ENCODE measurements around the gene DYSF. TPM values are rescaled to one million over a fixed set of nuclear protein-coding genes. Genes with fewer than 3 reads are reported as not detected.

Gene DYSF
- total RNA-seq, 3 donors from 2014 or later: 2.0 to 19.4 (median 6.8) TPM

DNA sequence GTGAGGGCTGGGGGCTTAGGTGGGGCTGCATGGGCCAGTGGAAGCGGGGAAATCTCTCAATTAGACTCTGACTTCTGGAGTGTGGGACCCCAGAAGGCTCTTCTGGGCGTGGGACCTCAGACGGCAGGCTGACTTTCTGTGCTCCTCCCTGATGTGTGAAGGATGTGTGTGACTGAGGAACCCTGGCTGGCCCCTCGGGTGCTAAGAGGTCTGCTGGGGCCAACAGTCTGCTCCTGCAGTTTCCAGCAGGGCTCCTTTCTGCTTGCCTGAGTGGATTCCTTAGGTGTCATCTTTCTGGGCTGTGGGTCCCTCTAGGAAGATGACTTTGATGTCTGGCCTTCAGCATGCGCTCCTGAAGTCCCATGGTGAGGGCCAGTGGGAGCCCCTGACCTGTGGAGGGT is 167.5 kb downstream of the DYSF start:
- Histone ChIP-seq H3K4me3 (no peak overlapping the region), H3K36me3 (ENCODE audit: low read depth) (no peaks in the 10 kb centered on the region), H3K4me1 (ENCODE audit: low read depth) (no peaks in the 10 kb centered on the region), H3K9me3 (no peaks in the 10 kb centered on the region)
- intact Hi-C loops (cut with DNase I, micrococcal nuclease): no loop called here
- TF ChIP-seq CTCF (IDR thresholded peaks at IDR 0.05): no peak
- DNase-seq (no peak), ATAC-seq (no peak)

- no peak for DNase-seq
- TF ChIP-seq CTCF (IDR thresholded peaks at IDR 0.05): no peak
- Histone ChIP-seq H3K4me1 (ENCODE audit: low read depth) (no peaks in the 10 kb centered on the region), H3K9me3 (no peaks in the 10 kb centered on the region), H3K36me3 (ENCODE audit: low read depth) (no peaks in the 10 kb centered on the region), H3K4me3 (no peak overlapping the region)
- intact Hi-C loops (cut with DNase I, micrococcal nuclease): no loop called here
- ATAC-seq: no peak
Observed at GRCh38 chr2:71629273-71629672, 175.9 kb downstream of the DYSF start.

- no peaks in the 10 kb centered on the region for H3K9me3 ChIP-seq
- DNase-seq: no peak
- H3K36me3 ChIP-seq (ENCODE audit: low read depth): no peaks in the 10 kb centered on the region
- intact Hi-C loops (cut with DNase I, micrococcal nuclease): no loop called here
- no peak for TF ChIP-seq CTCF (IDR thresholded peaks at IDR 0.05)
- no peak overlapping the region for H3K4me3 ChIP-seq
- no peaks in the 10 kb centered on the region for H3K4me1 ChIP-seq (ENCODE audit: low read depth)
- ATAC-seq: no peak
Observed at GRCh38 chr2:71629771-71630453, 176.6 kb downstream of the DYSF start.

DNA sequence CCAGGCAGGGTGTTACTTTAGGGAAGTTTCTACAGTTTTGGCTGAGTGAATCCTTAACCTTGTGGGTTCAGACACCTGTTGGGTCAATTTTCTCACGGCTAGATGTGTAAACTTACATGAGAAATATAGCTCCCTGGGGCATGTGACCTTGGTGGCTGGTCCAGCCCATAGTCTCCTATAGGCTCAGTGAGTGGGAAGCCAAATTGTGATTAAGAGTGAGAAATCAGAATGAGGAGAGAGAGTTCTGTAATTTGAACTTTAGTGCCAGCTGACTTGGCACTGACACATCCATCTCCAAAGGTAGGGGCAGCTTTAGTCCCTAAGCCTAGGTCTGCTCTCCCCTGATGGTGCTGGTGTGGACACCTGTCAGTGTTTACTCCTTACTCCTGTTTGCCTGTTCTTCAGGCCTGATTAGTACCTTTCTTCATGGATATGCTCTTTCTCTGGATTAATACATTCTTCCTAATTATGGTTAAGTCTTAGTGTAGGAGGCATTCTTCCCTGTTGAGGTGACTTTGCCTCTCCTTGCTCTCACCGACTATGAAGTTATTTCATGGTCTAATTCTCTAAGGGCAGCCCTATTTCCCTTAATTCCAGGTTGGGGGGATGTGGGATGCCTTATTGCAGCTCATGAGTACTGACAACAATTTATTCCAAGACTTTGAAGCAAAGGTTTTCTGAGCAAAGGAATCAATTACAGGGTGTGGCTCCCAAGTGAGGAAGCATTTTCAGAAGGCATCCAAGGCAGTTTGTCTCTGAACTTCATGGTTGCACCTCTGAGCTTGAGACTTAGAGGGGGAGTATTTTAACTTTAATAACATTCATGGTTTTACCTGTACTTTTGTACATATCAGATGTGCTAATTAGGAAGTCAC is 177.3 kb downstream of the DYSF start:
- ATAC-seq (no peak), DNase-seq (no peak)
- Histone ChIP-seq H3K36me3 (ENCODE audit: low read depth) (no peaks in the 10 kb centered on the region), H3K9me3 (no peaks in the 10 kb centered on the region), H3K4me1 (ENCODE audit: low read depth) (no peaks in the 10 kb centered on the region), H3K4me3 (no peak overlapping the region)
- TF ChIP-seq CTCF (IDR thresholded peaks at IDR 0.05): no peak
- intact Hi-C loops (cut with DNase I, micrococcal nuclease): no loop called here

DNA sequence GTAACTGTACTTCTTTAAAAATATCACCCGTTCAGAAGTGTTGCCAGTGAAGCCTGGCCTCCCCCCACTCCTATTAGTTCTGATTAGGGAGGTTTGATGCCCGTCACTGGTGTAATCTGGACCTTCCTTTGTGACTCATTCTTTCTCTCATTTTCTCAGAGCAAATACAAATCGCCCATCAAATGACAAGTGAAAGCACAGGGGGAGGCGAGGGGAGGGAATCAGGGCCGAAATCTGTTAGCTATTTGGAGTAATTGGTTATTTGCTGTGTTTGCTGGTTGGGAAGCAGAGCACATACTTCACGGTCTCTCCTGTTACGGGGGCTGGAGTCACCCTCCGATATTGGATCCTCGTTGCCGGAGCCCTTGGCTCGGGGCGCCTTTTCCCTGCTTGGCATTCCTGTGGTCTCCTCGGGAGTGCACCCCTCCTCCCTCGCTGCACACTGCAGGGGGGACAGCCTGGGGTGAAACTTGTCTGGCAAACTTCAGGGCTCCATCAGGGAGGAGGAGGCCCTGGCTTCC is 178.1 kb downstream of the DYSF start:
- DNase-seq: no peak
- no peak overlapping the region for H3K4me3 ChIP-seq
- TF ChIP-seq CTCF (IDR thresholded peaks at IDR 0.05): no peak
- no peaks in the 10 kb centered on the region for H3K36me3 ChIP-seq (ENCODE audit: low read depth)
- H3K4me1 ChIP-seq (ENCODE audit: low read depth): no peaks in the 10 kb centered on the region
- no peaks in the 10 kb centered on the region for H3K9me3 ChIP-seq
- ATAC-seq: no peak
- intact Hi-C loops (cut with DNase I, micrococcal nuclease): no loop called here

Measured in mucosa of descending colon (tissue), 3 donors.